HG02981 (cell line): ENCODE results near the gene HPSE2.
A peak's percentile ranks its signal among the peaks of the same experiment; 100 is the strongest.

Experiments used
- ATAC-seq: cut with Tn5 transposase; IDR thresholded peaks from one replicate; pipeline ENCODE4 v1.9.1; 2021; ENCODE audit warnings: mild to moderate bottlenecking, moderate library complexity; ENCODE audit not compliant: unreplicated experiment

HPSE2 gene

DNA sequence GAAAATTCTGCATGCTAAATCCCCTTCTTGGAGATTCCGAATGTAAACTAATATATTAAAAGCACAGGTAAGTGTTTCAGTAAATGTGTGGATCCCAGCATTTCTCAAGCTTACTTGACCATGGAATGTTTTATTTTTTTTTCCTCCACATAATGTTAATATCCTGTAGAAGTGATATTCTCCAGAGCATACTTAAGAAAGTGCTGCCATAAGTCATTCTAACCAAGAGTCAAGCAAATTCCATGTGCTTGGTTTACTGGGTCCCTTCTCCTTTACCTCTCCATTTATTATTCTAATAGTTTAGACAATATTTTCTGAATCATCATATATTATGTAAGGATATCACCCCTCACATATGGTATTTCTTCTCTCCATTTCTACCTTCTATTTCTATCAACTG is 522.1 kb downstream of the HPSE2 start:
- ATAC-seq = no peak

DNA sequence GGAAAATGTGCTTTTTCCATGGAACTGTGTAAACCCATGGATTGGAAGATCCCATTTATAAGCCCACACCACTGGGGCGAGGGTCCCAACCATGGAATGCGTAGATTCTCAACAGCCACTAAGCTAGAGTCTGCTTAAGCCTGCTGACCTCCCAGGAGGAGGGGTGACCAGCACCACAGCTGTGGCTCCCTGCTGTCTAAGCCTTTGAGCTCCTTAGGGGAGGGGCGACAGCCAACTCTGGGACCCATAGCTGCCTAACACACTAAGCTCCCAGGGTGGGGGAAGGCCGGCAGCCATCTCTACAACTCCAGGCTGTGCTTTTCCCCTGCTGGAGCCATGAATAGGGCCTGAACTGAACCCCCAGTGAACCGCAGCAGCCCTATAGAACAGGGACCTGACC is 539.1 kb downstream of the HPSE2 start:
- ATAC-seq = no peak

DNA sequence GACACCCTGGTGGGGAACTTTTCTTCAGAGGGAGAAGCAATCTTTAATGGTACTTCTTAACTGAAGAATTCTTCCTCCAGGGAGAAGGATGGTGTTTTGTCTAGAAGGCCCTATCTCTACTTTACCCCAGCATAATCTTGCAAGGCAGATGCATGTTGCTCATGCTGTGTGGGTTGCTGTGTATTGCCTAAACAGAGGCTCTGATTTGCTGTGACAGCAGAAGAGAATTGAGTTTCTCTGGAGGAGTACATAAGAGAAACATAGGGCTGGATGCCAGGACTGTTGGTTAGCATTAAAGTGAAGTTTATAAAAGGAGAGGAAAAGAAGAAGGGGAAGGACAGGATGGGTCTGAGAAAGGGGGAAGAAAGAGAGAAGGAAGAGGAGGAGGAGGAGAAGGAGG is 540.8 kb downstream of the HPSE2 start:
- no peak for ATAC-seq

DNA sequence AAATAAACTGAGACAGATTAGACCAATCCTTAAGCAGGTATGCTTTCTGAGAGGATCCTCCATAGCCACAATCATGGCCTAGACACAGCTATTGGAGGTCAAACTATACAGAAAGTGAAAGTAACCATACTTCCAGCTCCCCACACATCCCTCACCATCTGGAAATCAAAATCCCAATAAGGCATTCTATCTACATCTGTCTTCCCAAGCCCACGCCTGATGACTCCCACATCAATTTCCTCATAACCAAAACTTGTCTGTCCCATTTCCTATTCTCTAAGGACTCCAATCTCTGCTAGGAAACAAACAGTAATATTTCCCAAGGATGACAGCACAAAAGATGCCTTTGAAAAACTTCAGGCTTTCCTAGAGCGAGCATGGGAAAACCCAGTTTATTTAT is 541.6 kb downstream of the HPSE2 start:
- ATAC-seq = no peak

DNA sequence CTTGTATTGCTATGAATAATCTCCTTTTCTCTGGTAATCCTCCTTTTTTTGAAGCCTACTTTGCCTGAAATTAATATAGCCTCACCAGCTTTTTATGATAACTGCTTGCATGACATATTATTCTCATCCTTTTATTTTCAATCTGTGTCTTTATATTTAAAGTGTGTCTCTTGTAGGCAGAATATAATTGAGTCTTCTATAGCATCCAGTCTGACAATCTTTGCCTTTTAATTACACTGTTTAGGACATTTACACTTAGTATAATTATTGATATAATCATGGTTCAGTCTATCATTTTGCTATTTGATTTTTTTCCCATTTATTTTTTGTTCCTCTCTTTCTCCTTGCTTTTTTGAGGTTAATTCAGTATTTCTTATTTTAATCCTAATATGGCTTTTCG is 548.0 kb downstream of the HPSE2 start:
- no peak for ATAC-seq

DNA sequence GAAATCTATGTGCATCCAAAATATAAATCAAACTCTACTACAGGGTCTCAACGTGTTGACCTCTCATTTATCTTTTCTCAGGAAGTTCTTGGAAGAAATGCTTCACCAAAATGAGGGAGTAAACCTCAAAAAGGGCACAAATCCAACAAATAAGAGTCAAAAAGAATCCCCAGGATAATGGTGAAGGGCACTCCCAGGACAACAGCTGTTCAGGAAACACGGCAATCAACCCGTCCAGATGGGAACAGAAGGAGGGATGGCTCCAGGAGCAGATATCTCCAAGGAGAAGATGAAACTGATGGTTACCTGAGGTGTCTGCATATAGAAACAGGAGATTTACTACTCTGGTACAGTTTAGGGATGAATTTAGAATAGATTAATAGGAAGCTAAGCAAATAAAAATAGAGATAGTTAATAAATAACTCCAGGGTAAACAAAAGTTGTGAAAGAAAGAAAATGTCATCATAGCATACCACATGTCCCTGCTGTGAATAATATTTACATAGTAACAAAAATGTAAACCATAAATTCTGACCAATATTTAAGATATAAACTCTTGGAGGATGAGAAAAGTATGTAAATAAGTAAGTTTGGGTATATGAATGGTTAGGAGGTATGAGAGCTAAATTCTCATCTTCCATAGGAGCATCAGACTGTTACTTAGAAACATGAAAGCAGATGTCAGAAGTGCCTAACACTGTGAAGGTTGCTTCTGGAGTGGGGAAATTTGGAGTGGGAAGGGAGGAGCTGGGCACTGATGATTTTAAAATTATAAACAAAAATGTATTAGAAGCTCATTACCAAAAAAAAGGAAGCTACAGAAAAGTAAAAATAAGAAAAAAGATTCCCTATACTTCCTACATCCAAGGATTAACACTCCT is 551.4 kb downstream of the HPSE2 start:
- ATAC-seq = no peak

DNA sequence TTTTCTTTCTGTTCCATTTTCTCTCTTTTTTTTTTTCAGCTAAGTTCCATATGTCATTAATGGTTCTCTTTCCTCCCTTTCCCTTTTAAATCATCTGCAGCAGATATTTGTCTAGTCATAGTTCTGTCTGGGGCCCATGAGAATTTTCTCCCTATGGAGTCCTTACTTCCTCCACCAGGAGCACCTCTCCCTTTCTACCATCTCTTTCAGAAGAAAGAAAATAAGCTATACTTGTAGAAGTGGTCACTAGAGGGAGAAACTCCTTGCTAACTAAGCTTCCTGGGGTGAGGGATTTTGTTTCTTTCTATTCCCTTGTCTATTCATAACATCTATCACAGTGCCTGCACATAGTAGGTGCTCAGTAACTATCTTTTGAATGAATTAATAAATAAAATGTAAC is 558.8 kb downstream of the HPSE2 start:
- no peak for ATAC-seq

DNA sequence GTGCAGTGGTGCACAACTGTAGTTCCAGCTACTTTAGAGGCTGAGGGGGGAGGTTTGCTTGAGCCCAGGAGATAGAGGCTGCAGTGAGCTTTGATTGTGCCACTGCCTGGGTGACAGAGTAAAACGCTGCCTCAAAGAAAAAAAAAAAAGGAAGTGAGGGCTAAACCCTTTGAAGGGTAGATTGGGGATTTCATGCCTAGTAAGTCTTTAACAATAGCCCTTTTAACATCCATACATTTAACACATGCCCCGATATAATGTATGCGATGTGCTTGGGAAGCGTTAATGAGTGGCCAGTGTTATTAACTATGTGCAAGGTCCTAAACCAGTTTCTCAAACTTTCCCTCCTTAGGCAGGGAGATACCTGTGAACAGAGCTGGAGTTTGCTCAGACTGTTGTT is 559.8 kb downstream of the HPSE2 start:
- no peak for ATAC-seq

DNA sequence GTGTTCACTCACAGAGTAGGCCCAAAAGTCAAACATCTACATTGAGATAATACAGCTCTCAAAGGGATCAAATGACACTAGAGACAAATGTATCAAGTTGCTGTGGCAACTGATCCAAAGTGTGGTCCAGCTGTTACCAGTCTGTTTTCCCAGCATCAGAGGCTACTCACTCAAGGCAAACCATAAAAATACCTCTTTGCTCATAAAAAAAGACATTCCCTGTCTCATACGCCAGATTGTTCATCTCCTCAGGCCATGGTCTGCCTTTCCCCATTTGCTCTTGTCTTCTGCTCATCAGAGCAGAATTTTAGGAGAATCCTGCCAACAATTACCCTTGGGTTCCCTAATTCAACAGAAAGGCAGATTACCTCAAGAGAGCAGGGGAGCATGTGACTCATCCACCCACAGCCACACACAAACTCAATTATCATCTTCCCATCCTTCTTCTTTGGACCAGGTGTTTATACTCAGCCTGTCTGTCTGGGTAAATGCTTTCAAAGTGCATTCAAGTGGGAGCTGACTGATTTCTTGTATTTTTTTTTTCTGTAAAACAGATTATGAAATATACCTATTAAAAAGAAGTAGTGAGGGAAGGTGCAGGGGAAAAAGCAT is 562.4 kb downstream of the HPSE2 start:
- no peak for ATAC-seq

DNA sequence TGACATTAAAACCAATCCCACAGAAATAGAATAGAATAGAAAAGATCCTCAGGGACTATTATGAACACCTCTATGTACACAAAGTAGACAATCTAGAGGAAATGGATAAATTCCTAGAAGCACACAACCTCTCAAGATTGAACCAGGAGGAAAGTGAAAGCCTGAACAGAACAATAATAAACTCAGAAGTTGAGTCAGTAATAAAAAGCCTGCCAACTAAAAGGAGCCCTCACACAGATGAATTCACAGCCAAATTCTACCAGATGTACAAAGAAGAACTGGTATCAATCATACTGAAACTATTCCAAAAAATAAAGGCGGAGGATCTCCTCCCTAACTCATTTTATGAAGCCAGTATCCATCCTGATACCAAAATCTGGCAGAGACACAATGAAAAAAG is 568.6 kb downstream of the HPSE2 start:
- ATAC-seq = no peak

DNA sequence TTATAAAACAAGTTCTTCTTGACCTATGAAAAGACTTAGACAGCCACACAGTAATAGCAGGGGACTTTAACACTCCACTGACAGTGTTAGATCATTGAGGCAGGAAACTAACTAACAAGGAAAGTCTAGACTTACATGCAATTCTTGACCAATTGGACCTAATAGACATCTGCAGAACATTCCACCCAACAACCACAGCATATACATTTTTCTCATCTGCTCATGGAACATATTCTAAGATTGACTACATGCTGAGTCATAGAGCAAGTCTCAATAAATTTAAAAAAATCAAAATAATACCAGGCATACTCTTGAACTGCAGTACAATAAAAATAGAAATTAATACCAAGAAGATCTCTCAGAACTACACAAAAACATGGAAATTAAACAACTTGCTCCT is 569.4 kb downstream of the HPSE2 start:
- no peak for ATAC-seq

DNA sequence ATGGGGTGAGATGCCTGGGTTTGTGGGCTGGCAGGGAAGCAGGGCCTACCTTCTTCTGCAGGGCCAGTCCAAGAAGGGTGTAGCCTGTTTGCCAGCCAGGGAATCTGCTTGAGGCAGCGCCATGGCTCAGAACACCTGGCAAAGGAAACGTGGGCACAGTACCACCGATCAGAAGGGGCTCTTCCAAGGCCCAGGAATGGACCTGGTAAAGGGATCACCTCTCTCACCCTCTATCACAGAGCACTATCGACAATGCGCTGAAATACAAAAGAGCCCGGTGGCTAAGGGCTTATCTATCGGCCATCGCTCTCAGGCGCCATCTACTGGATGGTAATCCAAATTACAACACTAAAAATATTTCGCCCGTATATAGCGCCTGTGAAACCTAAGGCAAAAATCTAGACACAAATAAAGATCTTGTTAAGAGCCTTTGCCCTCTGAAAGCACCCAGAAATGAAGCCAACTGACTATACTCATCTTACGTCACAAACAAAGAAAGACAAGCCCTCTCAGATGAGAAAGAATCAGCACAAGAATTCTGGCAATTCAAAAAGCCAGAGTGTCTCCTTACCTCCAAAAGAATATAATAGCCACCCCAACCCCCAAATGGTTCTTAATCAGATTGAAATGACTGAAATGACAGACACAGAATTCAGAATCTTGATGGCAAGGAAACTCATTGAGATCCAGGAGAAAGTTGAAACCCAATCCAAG is 571.2 kb downstream of the HPSE2 start:
- ATAC-seq = peak; percentile 69

DNA sequence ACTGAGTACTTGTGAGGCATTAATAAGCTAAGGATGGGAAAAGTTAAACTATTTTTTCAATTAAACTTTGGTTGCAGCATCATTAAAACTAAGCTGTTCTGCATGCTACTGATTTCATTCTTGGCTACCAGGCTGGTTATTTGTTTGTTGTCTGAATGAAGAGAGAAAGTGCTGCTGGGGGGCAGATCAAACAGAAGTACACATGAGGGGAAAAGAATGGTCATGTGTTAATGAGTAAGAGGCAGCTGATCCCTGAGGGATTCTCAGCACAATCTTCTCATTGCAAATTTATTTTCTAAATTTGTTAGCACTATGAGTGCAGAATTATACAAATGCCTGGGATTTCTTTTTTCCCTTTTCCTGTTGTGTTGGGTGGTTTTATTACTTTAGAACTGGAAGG is 575.7 kb downstream of the HPSE2 start:
- ATAC-seq = no peak

DNA sequence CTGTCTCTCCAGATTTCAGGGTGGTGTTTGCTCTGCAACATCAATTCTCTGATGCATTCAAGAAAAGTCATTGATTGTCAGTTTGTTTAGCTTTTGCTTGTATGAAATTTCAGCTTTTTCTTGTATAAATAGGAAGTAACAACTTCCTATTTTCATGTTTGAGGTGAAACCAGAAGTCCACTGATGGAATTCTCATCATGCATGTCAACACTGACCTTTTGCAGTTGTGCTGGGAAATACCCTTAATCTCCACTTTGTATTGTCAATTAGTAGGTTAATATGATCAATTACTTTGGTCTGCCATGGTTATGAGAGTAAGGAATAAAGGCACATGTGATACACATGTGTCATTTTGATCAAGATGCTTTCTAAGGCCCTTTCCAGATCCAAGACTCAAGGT is 580.2 kb downstream of the HPSE2 start:
- no peak for ATAC-seq

DNA sequence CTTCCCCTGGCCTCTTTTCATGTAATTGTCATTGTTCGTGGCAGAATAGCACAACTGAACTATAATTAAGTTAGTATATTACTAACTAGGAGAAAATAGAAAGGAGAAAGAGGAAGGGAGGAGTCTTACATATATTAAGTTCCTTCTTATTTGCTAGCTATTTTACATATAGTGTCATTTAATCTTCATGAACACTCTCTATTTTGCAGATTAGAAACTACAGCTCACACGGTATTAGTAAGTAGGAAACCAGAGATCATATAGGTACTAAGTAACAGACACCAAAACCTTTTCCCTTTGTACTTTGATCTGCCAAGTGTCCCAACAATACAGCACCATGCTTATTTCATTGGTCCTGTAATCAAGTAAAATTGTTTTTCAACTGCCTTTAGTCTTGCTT is 586.5 kb downstream of the HPSE2 start:
- no peak for ATAC-seq

DNA sequence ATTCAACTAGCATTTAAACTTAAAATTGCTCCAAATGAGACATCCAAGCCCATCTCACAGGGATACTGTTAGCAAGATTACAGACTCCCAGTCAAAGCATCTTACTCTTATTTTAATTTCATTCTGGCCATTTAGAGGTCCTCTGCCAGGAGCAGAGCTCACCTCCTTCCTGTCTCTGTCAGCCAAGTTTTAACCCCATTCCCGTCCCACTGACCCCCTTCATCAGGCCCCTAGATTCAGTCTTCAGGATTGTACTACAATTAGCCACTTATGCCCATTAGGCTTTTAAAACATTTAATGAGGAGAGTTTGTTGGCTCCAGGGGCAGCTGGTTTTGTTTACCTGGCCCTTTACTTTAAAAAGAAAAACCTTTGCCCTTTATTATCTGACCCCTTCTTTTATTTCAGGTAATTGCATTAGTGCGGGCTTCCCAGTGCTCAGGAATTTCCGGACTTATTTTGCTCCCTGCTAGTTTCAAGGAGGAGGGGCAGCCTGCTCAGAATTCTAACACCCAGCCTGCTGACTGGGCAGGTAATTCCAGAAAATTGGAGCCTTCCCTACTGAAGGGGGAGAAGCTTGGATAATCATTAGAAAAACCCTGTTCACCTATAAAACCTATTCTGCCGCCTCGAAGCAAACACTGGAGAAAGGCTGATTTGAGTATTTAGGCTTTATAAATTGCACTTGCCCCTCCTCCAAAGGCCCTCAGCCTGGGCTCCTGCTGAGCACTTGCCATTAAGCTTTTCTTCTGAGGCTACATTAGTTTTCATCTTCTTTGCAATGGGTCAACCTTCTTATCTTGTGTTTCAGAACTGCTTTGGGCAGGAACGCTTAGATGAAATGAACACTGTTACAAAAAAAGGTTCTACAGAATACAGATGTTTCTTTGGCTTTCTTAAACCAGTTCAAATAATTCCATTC is 588.4 kb downstream of the HPSE2 start:
- ATAC-seq = no peak

DNA sequence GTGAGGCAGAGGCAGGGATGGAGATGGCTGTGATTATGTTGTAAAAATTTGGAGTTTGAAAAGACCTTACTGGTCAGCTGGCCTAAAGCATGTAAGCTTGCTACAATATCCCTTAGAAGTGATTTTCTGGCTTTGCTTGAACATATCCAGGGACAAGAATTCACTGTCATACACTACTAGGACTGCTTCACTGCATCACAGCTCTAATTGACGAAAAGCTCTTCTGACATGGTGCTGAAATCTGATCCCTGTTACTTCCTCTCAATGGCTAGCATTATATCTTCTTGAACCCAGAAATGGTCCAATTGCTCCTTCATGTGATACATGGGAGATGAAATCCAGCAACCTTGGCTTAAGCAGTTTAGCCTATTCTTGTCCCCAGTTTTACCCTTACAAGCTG is 591.2 kb downstream of the HPSE2 start:
- ATAC-seq = no peak

DNA sequence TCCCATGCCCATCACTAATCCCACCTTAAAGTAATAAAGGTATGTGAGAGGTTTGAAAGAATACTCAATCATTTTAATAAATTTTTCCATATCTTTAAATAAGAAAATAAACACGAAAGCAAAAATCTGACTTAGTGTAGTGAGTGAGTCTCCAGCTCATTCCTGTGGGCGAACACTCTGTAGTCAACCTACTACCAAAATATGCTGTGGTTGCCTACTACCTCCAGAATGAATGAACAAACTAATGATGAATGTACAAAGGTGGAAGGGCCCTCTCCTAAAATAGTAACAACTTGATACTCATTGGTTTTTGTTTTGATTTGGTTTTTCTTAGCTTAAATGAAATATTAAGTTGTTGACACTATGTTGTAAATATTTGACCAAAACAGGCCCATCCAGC is 593.4 kb downstream of the HPSE2 start:
- no peak for ATAC-seq

DNA sequence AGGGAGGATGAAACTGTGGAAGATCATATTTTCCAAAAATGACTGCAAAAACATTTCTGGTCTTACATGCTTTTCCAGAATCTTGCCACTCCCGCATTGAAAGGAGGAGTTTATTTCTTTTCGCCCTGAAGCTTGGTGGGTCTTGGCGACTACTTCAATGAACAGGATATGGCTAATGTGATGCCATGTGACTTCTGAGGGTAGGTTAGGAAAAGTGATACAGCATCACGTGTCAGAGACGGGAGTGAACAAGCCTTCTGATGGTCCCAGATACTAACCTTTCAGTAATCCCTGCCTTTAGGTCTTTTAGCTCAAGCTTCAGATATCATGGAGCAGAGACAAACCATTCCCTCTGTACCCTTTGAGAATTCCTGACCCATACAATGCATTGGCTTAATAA is 596.7 kb downstream of the HPSE2 start:
- ATAC-seq = no peak

DNA sequence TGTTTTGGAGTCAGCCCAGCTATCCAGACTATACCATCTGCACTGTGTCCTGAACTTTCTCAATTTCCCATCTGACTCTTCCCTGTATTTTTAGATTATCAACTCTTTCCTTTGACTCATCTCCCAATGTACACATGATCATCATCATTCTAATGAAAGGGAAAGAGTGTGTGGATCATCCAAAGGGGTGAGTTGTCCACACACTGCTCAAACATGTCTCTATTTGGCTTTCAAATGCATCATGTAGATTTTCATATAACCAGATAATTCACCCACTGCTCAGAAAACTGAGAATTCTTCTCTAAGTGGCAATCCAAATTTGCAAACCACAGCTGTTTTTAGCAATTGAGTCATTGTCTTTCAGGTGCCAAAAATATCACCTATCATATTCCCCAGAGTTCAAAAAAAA is 598.7 kb downstream of the HPSE2 start:
- no peak for ATAC-seq
